Measurements from ENCODE around the gene QKI. TPM values are rescaled to one million over a fixed set of nuclear protein-coding genes. Genes with fewer than 3 reads are reported as not detected.
"Not testable (repeated sequence)": the region's sequence is repeated elsewhere in the genome, so short reads cannot be mapped to it uniquely, and the experiment has no call there.

Gene QKI
- total and polyA plus RNA-seq, 3 experiments from 2014 or later, result 27.5 to 58.8 (median 56.5) TPM

DNA sequence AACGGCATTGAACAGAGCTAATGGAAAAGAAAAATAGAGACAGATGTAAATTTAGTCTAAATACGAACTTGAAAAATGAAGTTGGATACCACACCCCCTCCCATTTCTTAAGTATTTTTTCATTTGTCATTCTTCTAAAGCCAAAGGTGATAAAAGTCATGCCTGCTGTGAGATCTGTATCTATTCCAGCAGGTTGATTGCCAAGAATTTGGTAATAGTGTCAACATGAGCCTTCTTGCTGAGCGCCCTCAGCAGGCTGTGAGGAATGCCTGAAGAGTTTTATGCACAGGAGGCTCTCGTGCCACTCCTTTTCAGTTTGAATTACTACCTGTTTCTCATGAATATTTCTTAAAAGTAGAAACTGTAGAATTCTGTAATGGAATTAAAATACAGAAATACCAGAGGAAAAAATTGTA, 165.4 kb downstream of the QKI start:
- Histone ChIP-seq H3K4me3 (ENCODE audit: low read length) (no peak overlapping the region), H3K4me1 (ENCODE audit: insufficient read depth, low read length) (no peaks in the 10 kb centered on the region), H3K27me3 (ENCODE audit: insufficient read depth, low read length, poor library complexity, severe bottlenecking) (no peaks in the 10 kb centered on the region), H3K9me3 (ENCODE audit: low read length) (no peaks in the 10 kb centered on the region), H3K27ac (ENCODE audit: low read depth, low read length) (no peak overlapping the region), H3K36me3 (ENCODE audit: insufficient read depth, low read length) (no peaks in the 10 kb centered on the region)
- Mint-ChIP-seq H3K9me3 (no peaks in the 10 kb centered on the region), H3K27ac (no peak overlapping the region), H3K36me3 (no peaks in the 10 kb centered on the region), H3K27me3 (no peaks in the 10 kb centered on the region), H3K4me1 (peaks cover 0 to 4% (median 0%) of the 10 kb centered on the region in 3 donors), H3K4me3 (no peak overlapping the region)
- no peak for DNase-seq
- ChIA-PET CTCF (no interaction called here), POLR2A (no interaction called here)

DNA sequence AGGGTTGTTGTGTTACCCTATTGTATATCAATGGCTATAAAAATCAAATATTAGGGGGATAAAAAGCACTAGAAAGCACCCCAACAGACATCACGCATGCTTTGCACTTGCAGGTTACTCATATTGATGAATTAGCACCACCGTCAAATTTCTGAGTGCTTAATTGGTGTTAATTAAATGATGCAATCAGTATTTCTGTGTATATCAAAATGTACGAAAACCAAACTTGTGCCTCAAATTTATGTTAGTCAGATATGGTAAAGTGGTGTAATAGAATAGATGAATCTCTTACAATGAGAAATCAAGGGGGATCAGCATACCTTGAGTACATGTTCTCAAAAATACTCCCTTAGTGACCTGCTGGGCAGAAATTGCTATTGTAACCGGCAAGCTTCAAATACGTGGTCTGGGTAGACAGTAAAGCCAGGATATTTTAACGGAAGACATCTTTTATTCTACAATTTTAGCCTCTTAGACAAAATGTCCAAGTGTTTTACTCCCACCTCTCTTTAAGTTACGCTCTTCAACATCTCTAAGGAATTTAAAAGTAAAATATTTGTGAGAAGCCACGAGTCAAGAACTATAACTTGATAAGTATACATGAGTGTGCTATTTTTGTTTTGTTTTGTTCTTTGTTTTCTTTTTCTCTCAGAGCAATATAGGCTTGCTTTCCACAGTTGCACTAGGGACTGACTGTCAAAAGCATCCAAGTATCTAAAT, 166.0 kb downstream of the QKI start:
- H3K4me3 Mint-ChIP-seq, result no peak overlapping the region
- H3K27ac ChIP-seq (ENCODE audit: low read depth, low read length), result no peak overlapping the region
- peaks cover 0 to 4% (median 0%) of the 10 kb centered on the region in 3 donors for H3K4me1 Mint-ChIP-seq
- no peaks in the 10 kb centered on the region for H3K36me3 ChIP-seq (ENCODE audit: insufficient read depth, low read length)
- no peak for DNase-seq
- H3K27ac Mint-ChIP-seq, result no peak overlapping the region
- H3K27me3 Mint-ChIP-seq, result no peaks in the 10 kb centered on the region
- H3K9me3 ChIP-seq (ENCODE audit: low read length), result no peaks in the 10 kb centered on the region
- H3K9me3 Mint-ChIP-seq, result no peaks in the 10 kb centered on the region
- H3K36me3 Mint-ChIP-seq, result no peaks in the 10 kb centered on the region
- no peaks in the 10 kb centered on the region for H3K27me3 ChIP-seq (ENCODE audit: insufficient read depth, low read length, poor library complexity, severe bottlenecking)
- ChIA-PET POLR2A (no interaction called here), CTCF (no interaction called here)
- no peaks in the 10 kb centered on the region for H3K4me1 ChIP-seq (ENCODE audit: insufficient read depth, low read length)
- H3K4me3 ChIP-seq (ENCODE audit: low read length), result no peak overlapping the region

DNA sequence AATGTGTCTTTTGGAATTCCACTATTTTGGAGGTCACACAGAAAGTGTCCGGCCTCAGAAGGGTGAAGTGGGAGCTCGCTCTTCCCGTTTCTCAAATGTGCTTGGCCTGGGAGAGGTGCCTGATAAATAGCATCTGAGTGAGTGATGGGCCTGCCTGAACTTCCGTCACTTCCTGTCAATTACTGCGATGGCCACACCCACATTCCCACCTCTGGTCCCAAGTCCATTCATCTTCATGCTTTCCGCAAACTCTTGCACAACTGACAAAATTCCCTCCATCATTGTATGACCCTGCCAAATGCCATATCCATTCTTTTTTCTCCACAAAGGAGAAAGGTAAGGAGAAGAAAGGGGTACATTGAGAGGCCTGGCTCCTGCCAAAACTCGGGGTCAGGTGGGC, 169.0 kb downstream of the QKI start:
- H3K9me3 Mint-ChIP-seq, result no peaks in the 10 kb centered on the region
- no peak overlapping the region for H3K27ac ChIP-seq (ENCODE audit: low read depth, low read length)
- no peak for DNase-seq
- H3K36me3 Mint-ChIP-seq, result no peaks in the 10 kb centered on the region
- H3K27me3 Mint-ChIP-seq, result peaks cover 0 to 22% of the 10 kb centered on the region in 2 donors
- H3K27ac Mint-ChIP-seq, result no peak overlapping the region
- no peak overlapping the region for H3K4me3 Mint-ChIP-seq
- no peaks in the 10 kb centered on the region for H3K4me1 ChIP-seq (ENCODE audit: insufficient read depth, low read length)
- no peak overlapping the region for H3K4me3 ChIP-seq (ENCODE audit: low read length)
- H3K27me3 ChIP-seq (ENCODE audit: insufficient read depth, low read length, poor library complexity, severe bottlenecking), result no peaks in the 10 kb centered on the region
- H3K9me3 ChIP-seq (ENCODE audit: low read length), result no peaks in the 10 kb centered on the region
- CTCF ChIA-PET, result no interaction called here
- peaks cover 0 to 5% (median 0%) of the 10 kb centered on the region in 3 donors for H3K4me1 Mint-ChIP-seq
- no peaks in the 10 kb centered on the region for H3K36me3 ChIP-seq (ENCODE audit: insufficient read depth, low read length)
- POLR2A ChIA-PET, result no interaction called here

DNA sequence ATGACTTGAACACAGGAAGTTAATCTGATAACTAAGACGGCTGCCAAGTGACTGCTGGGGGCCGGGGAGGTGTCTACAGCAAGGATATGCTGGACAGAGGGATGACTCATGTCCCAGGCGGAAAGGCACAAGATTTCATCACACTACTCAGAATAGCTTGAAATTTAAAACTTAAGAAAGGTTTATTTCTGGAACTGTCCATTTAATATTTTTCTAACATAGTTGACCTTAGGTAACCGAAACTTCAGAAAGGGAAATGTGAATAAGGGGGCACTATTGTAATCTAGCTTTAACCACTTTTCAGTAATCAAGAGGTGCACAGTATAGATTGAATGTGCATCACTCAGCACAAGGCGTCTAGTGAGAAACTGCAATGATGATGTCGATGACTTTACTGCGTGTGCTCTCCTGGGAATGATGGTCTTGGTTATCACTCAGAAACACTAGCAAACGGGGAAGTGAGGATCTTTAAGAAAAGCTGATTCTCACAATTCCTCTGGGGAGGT, 171.5 kb downstream of the QKI start:
- H3K36me3 ChIP-seq (ENCODE audit: insufficient read depth, low read length), result no peaks in the 10 kb centered on the region
- Mint-ChIP-seq H3K27me3 (peaks cover 4 to 39% of the 10 kb centered on the region in 2 donors), H3K4me3 (no peak overlapping the region), H3K9me3 (peaks cover under 1 to 9% (median 3%) of the 10 kb centered on the region in 5 donors), H3K4me1 (peaks cover 0 to 1% (median 0%) of the 10 kb centered on the region in 3 donors), H3K27ac (no peak overlapping the region), H3K36me3 (peaks cover 0 to 11% (median 0%) of the 10 kb centered on the region in 3 donors)
- ChIA-PET POLR2A (no interaction called here), CTCF (no interaction called here)
- DNase-seq, result no peak
- H3K27ac ChIP-seq (ENCODE audit: low read depth, low read length), result peak overlapping the region; percentile 18
- H3K9me3 ChIP-seq (ENCODE audit: low read length), result no peaks in the 10 kb centered on the region
- H3K4me3 ChIP-seq (ENCODE audit: low read length), result no peak overlapping the region
- H3K27me3 ChIP-seq (ENCODE audit: insufficient read depth, low read length, poor library complexity, severe bottlenecking), result no peaks in the 10 kb centered on the region
- no peaks in the 10 kb centered on the region for H3K4me1 ChIP-seq (ENCODE audit: insufficient read depth, low read length)

DNA sequence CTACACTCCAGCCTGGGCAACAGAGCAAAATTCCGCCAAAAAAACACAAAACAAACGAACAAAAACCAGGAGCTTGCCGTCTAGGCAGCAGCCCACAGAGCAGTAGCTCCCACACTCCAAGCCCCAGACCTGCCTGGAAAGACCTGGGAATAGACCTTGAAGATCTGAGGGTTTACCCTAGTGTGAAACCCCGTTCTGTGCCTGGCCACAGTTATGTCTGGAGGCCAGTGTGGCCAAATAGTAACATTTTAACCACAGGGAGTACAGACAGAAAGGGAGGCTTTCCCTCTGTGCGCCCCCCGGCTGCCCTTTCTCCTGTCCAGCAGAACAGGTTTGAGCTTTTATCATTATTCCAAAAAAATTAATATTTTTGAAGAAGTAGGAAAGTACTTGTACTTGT, 172.4 kb downstream of the QKI start:
- Mint-ChIP-seq H3K4me3 (no peak overlapping the region), H3K27me3 (peaks cover 4 to 44% of the 10 kb centered on the region in 2 donors), H3K36me3 (peaks cover 0 to 13% (median 0%) of the 10 kb centered on the region in 3 donors), H3K4me1 (peaks cover 0 to 1% (median 0%) of the 10 kb centered on the region in 3 donors), H3K27ac (no peak overlapping the region), H3K9me3 (peaks cover 2 to 14% (median 6%) of the 10 kb centered on the region in 5 donors)
- no peaks in the 10 kb centered on the region for H3K36me3 ChIP-seq (ENCODE audit: insufficient read depth, low read length)
- no peaks in the 10 kb centered on the region for H3K27me3 ChIP-seq (ENCODE audit: insufficient read depth, low read length, poor library complexity, severe bottlenecking)
- no peak for DNase-seq
- no peaks in the 10 kb centered on the region for H3K9me3 ChIP-seq (ENCODE audit: low read length)
- no peak overlapping the region for H3K27ac ChIP-seq (ENCODE audit: low read depth, low read length)
- H3K4me3 ChIP-seq (ENCODE audit: low read length), result no peak overlapping the region
- POLR2A ChIA-PET, result no interaction called here
- H3K4me1 ChIP-seq (ENCODE audit: insufficient read depth, low read length), result no peaks in the 10 kb centered on the region
- CTCF ChIA-PET, result no interaction called here

DNA sequence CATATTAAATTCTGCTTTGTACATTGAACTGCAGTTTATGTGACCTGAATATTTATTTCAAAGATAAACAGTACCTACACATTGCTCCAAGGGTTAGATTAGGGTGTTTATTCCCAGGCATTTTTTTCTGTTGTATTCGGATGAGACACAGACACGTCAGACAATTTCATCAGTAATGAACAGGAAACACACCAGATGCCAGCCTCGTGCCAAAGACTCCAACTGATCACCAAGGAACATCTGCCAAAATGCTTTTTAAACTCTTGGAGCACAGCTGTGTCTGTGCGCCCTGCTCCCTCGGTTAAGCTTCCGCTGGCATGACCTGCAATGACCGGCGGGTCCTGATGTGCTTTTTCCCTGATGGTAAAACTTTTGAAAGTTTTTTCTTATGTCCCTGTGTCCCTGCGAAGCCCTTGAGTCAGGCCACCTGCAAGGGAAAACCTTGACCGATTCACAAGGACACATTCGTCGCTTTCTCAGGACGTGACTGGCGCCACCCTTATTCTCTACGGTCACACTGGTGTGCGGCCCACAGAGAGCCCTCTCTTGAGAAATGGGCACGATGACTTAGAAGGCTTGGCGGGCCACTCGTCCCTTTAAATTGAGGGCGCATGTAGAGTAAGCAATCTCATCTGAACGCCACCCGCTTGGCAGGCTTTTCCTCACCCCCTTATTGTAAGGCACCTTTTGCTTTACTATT, 173.9 kb downstream of the QKI start:
- H3K4me3 ChIP-seq (ENCODE audit: low read length), result no peak overlapping the region
- no peaks in the 10 kb centered on the region for H3K27me3 ChIP-seq (ENCODE audit: insufficient read depth, low read length, poor library complexity, severe bottlenecking)
- Mint-ChIP-seq H3K27ac (no peak overlapping the region), H3K27me3 (peaks cover 4 to 49% of the 10 kb centered on the region in 2 donors), H3K9me3 (peaks cover 4 to 24% (median 17%) of the 10 kb centered on the region in 5 donors), H3K4me3 (no peak overlapping the region), H3K36me3 (peaks cover 0 to 24% (median 0%) of the 10 kb centered on the region in 3 donors), H3K4me1 (peaks cover 0 to 1% (median 0%) of the 10 kb centered on the region in 3 donors)
- no peak overlapping the region for H3K27ac ChIP-seq (ENCODE audit: low read depth, low read length)
- no peaks in the 10 kb centered on the region for H3K36me3 ChIP-seq (ENCODE audit: insufficient read depth, low read length)
- ChIA-PET CTCF (no interaction called here), POLR2A (no interaction called here)
- DNase-seq, result no peak
- H3K9me3 ChIP-seq (ENCODE audit: low read length), result no peaks in the 10 kb centered on the region
- H3K4me1 ChIP-seq (ENCODE audit: insufficient read depth, low read length), result no peaks in the 10 kb centered on the region

DNA sequence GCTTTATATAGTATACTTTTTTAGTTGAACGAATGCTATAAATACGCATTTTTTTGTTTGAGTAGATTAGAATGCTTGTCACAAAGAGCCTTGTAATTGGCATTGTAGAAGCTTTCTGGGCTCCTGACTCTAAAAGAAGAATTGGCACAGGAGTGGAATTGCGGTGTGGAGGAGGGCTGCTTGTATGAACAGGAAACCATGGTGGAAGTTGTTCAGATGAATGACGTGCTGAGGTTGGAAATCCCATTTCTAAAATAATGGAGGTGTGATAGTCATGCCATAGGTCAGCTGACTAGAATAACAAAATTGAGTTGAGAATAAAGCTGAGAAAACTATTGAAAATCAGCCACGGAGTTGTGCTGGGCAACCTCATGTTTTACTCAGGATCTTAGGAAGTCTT, 174.9 kb downstream of the QKI start:
- CTCF ChIA-PET, result no interaction called here
- Mint-ChIP-seq H3K36me3 (peaks cover 0 to 26% (median 1%) of the 10 kb centered on the region in 3 donors), H3K27me3 (peaks cover 4 to 51% of the 10 kb centered on the region in 2 donors), H3K9me3 (peaks cover 4 to 26% (median 18%) of the 10 kb centered on the region in 5 donors), H3K4me3 (no peak overlapping the region), H3K4me1 (peaks cover 0 to 1% (median 0%) of the 10 kb centered on the region in 3 donors), H3K27ac (peak overlapping the region in 1 of 8 donors; percentile 38)
- Histone ChIP-seq H3K4me3 (ENCODE audit: low read length) (no peak overlapping the region), H3K27ac (ENCODE audit: low read depth, low read length) (no peak overlapping the region), H3K4me1 (ENCODE audit: insufficient read depth, low read length) (no peaks in the 10 kb centered on the region), H3K36me3 (ENCODE audit: insufficient read depth, low read length) (no peaks in the 10 kb centered on the region), H3K9me3 (ENCODE audit: low read length) (no peaks in the 10 kb centered on the region), H3K27me3 (ENCODE audit: insufficient read depth, low read length, poor library complexity, severe bottlenecking) (no peaks in the 10 kb centered on the region)
- no peak for DNase-seq
- POLR2A ChIA-PET, result no interaction called here

DNA sequence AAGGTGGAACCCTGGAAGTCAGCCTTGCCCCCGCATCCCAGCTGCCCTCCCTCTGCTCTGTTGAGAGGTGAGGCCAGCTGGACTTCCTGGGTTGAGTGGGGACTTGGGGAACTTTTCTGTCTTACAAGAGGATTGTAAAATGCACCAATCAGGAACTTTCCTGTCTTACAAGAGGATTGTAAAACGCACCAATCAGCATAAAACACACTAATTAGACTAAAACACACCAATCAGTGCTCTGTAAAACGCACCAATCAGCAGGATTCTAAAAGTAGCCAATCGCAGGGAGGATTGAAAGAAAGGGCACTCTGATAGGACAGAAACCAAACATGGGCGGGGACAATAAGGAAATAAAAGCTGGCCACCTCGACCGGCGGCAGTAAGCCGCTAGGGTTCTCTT, 175.6 kb downstream of the QKI start:
- peaks cover 4 to 26% (median 18%) of the 10 kb centered on the region in 5 donors for H3K9me3 Mint-ChIP-seq
- H3K4me1 Mint-ChIP-seq; H3K27ac ChIP-seq (ENCODE audit: low read depth, low read length); POLR2A ChIA-PET; H3K4me3 Mint-ChIP-seq; DNase-seq; H3K9me3 ChIP-seq (ENCODE audit: low read length); H3K27ac Mint-ChIP-seq; H3K27me3 ChIP-seq (ENCODE audit: insufficient read depth, low read length, poor library complexity, severe bottlenecking); H3K36me3 ChIP-seq (ENCODE audit: insufficient read depth, low read length); H3K4me1 ChIP-seq (ENCODE audit: insufficient read depth, low read length); H3K4me3 ChIP-seq (ENCODE audit: low read length); CTCF ChIA-PET: not testable (repeated sequence)
- H3K27me3 Mint-ChIP-seq, result peaks cover 4 to 51% of the 10 kb centered on the region in 2 donors
- H3K36me3 Mint-ChIP-seq, result peaks cover 0 to 26% (median 1%) of the 10 kb centered on the region in 3 donors

Measured in CD8-positive, alpha-beta memory T cell (primary cell).